ENCODE results near the gene APBB1IP.
A peak's percentile ranks its signal among the peaks of the same experiment; 100 is the strongest.
"Not testable (repeated sequence)": the region's sequence is repeated elsewhere in the genome, so short reads cannot be mapped to it uniquely, and the experiment has no call there.

APBB1IP gene

DNA sequence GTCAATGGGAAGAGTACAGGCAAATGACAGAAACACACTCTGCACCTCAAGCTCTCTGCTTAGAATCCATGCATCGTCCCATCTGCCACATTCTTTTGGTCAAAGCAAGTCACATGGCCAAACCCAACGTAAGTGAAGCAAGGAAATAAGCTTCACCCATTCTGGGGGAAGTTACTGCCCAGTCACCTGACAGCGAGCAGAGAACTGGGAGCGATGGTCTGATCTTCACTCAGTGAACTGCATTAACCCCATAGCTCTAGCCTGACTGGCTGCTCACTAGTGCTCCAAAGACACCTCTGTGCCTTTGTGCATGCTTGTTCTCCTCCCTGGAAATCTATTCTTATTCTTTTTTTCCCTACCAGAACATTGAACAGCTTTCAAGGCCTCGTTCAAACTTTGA, 89.9 kb downstream of the APBB1IP start:
- DNase-seq, result no peak
- in situ Hi-C loops (cut with HindIII; ENCODE audit: low pct_ligation_motif_present, low pct_unique_long_range_greater_than_20kb, low sequenced_read_pairs), result no loop called here

DNA sequence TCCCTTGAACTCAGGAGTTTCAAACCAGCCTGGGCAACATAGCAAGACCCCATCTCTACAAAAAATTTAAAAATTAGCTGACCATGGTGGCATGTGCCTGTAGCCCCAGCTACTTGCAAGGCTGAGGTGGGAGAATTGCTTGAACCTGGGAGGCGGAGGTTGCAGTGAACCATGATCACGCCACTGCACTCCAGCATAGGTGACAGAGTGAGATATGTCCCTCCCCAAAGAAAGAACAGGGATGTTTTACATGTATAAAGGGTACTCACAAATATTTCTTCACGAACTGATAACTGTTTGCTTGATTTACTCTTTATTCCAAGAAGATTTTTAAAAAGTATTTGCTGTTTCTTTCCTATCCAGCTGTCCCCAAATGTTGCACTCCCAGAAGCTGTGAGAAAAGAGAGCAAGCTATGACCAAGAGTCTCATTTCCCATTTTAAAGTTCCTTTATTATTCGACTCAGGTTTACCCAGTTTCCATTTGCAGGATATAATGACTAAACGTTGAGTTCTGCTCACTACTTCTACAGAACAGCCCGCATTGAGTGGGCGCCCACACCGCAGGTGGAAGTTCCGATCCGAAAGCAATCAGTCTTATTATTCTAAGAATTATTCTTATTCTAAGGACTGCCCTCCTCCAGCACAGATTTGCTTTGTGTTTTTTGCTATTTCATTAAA, 90.7 kb downstream of the APBB1IP start:
- in situ Hi-C loops (cut with HindIII; ENCODE audit: low pct_ligation_motif_present, low pct_unique_long_range_greater_than_20kb, low sequenced_read_pairs), result no loop called here
- DNase-seq, result no peak

DNA sequence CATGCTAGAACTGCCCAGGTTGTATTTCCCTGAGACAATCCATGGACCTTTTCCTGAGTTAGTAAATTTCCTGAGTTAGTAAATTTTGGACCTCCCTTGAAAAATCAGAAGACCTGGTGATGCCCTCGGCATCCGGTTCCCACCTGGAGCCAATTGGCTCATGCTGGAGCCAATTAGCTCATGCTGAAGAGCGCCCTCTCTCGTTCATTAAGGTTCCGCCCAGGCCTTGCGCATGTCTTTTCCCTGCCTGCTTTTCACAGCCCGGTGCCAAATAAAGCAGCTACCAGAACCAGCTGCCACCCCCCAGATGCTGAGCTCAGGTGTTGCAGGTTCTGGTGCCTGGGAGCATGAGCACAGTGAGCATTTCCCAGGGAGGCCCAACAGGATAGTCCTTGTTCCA, 96.2 kb downstream of the APBB1IP start:
- no peak for DNase-seq
- in situ Hi-C loops (cut with HindIII; ENCODE audit: low pct_ligation_motif_present, low pct_unique_long_range_greater_than_20kb, low sequenced_read_pairs), result no loop called here

DNA sequence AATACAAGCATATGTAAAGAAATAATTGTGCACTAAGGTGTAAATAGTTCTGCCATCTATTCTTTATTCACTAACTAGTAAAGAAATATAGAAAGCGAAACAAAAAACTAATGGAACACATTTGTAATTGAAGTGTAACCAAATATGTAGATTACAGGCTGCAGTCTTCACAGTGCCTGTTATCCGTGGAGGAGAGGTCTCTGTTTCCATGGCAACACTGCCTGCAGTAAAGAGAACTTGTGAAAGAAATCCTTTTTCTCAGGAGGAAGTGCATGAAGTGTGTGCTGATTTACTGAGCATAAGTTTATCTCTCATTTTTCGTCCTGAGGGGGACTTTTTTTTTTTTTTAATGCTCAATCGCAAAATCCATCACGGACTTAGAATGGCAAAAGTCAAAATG, 102.5 kb downstream of the APBB1IP start:
- DNase-seq, result no peak
- in situ Hi-C loops (cut with HindIII; ENCODE audit: low pct_ligation_motif_present, low pct_unique_long_range_greater_than_20kb, low sequenced_read_pairs), result no loop called here

- no peak for DNase-seq
- in situ Hi-C loops (cut with HindIII; ENCODE audit: low pct_ligation_motif_present, low pct_unique_long_range_greater_than_20kb, low sequenced_read_pairs), result no loop called here
These were observed 105.6 kb downstream of the APBB1IP start for GRCh38 chr10:26543567-26544306.

GRCh38 chr10:26544932-26545331, 106.8 kb downstream of the APBB1IP start:
- in situ Hi-C loops (cut with HindIII; ENCODE audit: low pct_ligation_motif_present, low pct_unique_long_range_greater_than_20kb, low sequenced_read_pairs), result no loop called here
- no peak for DNase-seq

- in situ Hi-C loops (cut with HindIII; ENCODE audit: low pct_ligation_motif_present, low pct_unique_long_range_greater_than_20kb, low sequenced_read_pairs), result no loop called here
These were observed 112.8 kb downstream of the APBB1IP start for GRCh38 chr10:26550774-26551526.

GRCh38 chr10:26554246-26554645, 116.1 kb downstream of the APBB1IP start:
- in situ Hi-C loops (cut with HindIII; ENCODE audit: low pct_ligation_motif_present, low pct_unique_long_range_greater_than_20kb, low sequenced_read_pairs), result no loop called here
- no peak for DNase-seq

More at GRCh38 chr10:26550774-26551526, 112.8 kb downstream of the APBB1IP start:
- no peak for DNase-seq

GRCh38 chr10:26555719-26556368, 117.7 kb downstream of the APBB1IP start:
- DNase-seq, result peak; percentile 85
- in situ Hi-C loops (cut with HindIII; ENCODE audit: low pct_ligation_motif_present, low pct_unique_long_range_greater_than_20kb, low sequenced_read_pairs), result no loop called here

DNA sequence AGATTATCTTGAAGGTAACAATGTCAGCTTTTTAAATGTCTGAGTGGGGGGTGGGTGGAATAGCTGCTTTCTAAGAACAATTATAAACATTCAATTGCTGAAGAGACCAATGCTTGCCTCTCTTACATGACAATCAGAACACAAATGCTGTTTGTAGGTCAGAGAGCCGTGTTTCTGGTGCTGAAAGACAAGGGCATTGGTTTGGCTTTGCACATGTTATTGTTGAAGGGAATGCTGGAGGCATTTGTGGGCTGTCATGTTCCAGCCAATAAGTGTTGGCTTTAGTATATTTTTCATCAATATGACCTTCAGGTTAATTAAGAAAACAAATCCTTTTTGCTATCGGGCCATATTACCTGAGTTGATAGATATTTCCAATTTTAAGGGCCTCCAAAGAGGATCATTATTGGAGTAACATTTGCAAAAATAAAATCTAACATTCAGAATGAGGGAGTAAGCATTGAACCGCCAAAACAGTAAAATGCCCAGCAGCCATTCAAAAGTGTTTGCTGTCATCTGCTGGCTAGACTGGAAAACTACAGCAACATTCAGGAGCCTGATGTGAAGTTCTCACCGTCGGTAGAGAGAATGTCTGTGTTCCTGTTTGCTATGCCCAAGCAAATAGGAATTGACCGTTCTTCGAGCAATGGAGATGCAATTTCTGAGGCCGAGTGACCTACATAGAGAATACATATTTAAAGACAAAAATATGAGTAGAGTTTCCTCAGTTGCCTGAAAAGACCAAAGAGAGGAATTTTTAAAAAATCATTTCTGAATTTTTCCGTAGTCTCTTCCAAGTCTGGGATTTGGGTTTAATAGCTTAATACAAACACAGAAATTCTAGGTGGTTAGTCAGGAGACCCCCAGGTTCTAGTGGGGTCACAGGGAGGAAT, 118.9 kb downstream of the APBB1IP start:
- in situ Hi-C loops (cut with HindIII; ENCODE audit: low pct_ligation_motif_present, low pct_unique_long_range_greater_than_20kb, low sequenced_read_pairs), result no loop called here
- DNase-seq, result peak; percentile 67

- DNase-seq, result peak; percentile 47
- in situ Hi-C loops (cut with HindIII; ENCODE audit: low pct_ligation_motif_present, low pct_unique_long_range_greater_than_20kb, low sequenced_read_pairs), result no loop called here
These were observed 119.5 kb downstream of the APBB1IP start for GRCh38 chr10:26557641-26558014.

DNA sequence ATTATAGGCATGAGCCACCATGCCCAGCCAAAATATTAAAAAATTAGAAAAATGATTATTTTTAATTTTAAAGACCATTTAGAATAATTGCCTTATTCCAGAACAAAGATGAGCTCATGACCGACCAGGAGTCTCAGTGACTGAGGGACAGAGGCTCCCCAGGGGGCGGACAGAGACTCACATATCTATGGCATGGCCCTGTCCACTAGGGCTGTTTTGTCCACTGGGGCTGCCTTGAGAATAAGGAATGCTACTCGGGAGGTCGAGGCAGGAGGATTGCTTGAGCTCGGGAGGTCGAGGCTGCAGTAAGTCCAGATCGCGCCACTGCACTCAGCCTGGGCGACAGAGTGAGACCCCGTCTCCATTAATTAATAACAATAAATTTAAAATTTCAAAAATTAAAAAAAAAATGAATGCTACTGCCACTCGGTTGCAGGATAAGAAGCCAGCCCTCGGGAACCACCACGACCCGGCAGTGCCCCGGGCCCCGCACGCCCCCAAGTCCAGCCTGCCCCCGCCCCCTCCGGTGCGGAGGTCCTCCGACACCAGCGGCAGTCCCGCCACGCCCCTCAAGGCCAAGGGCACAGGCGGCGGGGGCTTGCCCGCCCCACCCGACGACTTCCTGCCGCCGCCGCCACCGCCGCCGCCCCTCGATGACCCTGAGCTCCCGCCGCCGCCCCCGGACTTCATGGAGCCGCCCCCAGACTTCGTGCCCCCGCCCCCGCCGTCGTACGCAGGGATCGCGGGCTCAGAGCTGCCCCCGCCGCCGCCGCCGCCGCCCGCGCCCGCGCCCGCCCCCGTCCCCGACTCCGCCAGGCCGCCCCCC, 128.6 kb downstream of the APBB1IP start:
- in situ Hi-C loops (cut with HindIII; ENCODE audit: low pct_ligation_motif_present, low pct_unique_long_range_greater_than_20kb, low sequenced_read_pairs), result no loop called here
- no peak for DNase-seq

- in situ Hi-C loops (cut with HindIII; ENCODE audit: low pct_ligation_motif_present, low pct_unique_long_range_greater_than_20kb, low sequenced_read_pairs), result no loop called here
- DNase-seq, result no peak
These were observed 129.2 kb downstream of the APBB1IP start for GRCh38 chr10:26567351-26567721.

GRCh38 chr10:26571655-26572054, 133.5 kb downstream of the APBB1IP start:
- DNase-seq, result no peak
- in situ Hi-C loops (cut with HindIII; ENCODE audit: low pct_ligation_motif_present, low pct_unique_long_range_greater_than_20kb, low sequenced_read_pairs), result no loop called here

- in situ Hi-C loops (cut with HindIII; ENCODE audit: low pct_ligation_motif_present, low pct_unique_long_range_greater_than_20kb, low sequenced_read_pairs), result no loop called here
- DNase-seq, result no peak
These were observed 135.5 kb downstream of the APBB1IP start for GRCh38 chr10:26573674-26574073.

- in situ Hi-C loops (cut with HindIII; ENCODE audit: low pct_ligation_motif_present, low pct_unique_long_range_greater_than_20kb, low sequenced_read_pairs), result no loop called here
- no peak for DNase-seq
These were observed 136.6 kb downstream of the APBB1IP start for GRCh38 chr10:26574783-26575182.

DNA sequence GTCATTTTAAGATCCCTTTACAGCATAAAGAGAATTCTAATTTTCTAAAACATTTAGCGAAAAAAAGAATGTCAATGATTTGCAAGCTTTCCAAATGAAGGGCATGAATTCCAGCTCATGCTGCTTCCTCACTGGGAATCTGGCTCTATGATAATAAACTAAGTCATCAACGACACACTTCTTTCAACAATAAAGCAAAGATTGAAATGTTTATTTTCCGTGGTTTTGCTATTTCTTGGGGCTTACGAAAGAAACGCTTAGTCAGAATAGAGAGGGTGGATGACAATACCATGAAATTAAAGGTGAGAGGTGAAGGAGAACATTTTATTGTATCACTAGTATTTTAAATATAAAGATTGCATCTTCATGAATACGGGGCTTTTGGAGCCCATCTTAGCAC, 140.2 kb downstream of the APBB1IP start:
- DNase-seq; in situ Hi-C loops (cut with HindIII; ENCODE audit: low pct_ligation_motif_present, low pct_unique_long_range_greater_than_20kb, low sequenced_read_pairs): not testable (repeated sequence)
